22Rv1 (cell line): Measurements from ENCODE around the gene WWOX.

Experiments used
- CTCF ChIP-seq: fragments of 450-650 bp; IDR thresholded peaks from 2 replicates; pipeline ENCODE4 v1.5.1; 2017; ENCODE audit warnings: mild to moderate bottlenecking
- ZFX ChIP-seq: fragments of 450-650 bp; IDR thresholded peaks from 2 replicates; pipeline ENCODE4 v1.6.1; 2017; ENCODE audit warnings: antibody characterized with exemption, borderline replicate concordance

- TF ChIP-seq CTCF (no peak), ZFX (no peak)
Observed at GRCh38 chr16:78836802-78837491, 737.5 kb downstream of the WWOX start.
